GM12891 (cell line): Measurements from ENCODE around the gene IFNK.

ENCODE experiments used
- POLR2A ChIP-seq: IDR thresholded peaks from 2 replicates; pipeline ENCODE4 v1.6.1; 2011; ENCODE audit warnings: low read depth, low read length, control low read depth
- POLR2AphosphoS5 ChIP-seq: IDR thresholded peaks from 2 replicates; pipeline ENCODE4 v1.6.1; 2011; ENCODE audit warnings: low read depth, low read length, control low read depth
- POU2F2 ChIP-seq: IDR thresholded peaks from 2 replicates; pipeline ENCODE4 v1.6.1; 2011; ENCODE audit warnings: low read depth, mild to moderate bottlenecking, control low read depth, low read length, moderate library complexity
- TAF1 ChIP-seq: IDR thresholded peaks from 2 replicates; pipeline ENCODE4 v1.6.1; 2011; ENCODE audit warnings: low read depth, low read length, control low read depth

- TF ChIP-seq POLR2AphosphoS5 (no peak), POLR2A (no peak), TAF1 (no peak), POU2F2 (no peak)
These were observed 3.6 kb downstream of the IFNK start for GRCh38 chr9:27527702-27528075.
